BLaER1 treated with 17β-estradiol and CSF1 and Interleukin-3, amounts not matched to agents 10 nM and 100 nM (cell line): ENCODE data around the gene OR7D4.
"Not testable (repeated sequence)": the region's sequence is repeated elsewhere in the genome, so short reads cannot be mapped to it uniquely, and the experiment has no call there.

Experiments used
- H3K27ac ChIP-seq, 11 experiments: shearing (Covaris generic); formaldehyde crosslinking; 2 replicates each; pipeline ENCODE4 v1.8.1; 2022
- H3K27me3 ChIP-seq, 11 experiments: shearing (Covaris generic); formaldehyde crosslinking; 2 replicates each; pipeline ENCODE4 v1.8.1; 2022
- H3K36me3 ChIP-seq, 11 experiments: shearing (Covaris generic); formaldehyde crosslinking; 2 replicates each; pipeline ENCODE4 v1.8.1; 2022
- H3K4me1 ChIP-seq, 10 experiments: shearing (Covaris generic); formaldehyde crosslinking; 2 replicates each; pipeline ENCODE4 v1.8.1; 2022
- H3K4me2 ChIP-seq, 11 experiments: shearing (Covaris generic); formaldehyde crosslinking; 2 replicates each; pipeline ENCODE4 v1.8.1; 2022
- H3K4me3 ChIP-seq, 10 experiments: shearing (Covaris generic); formaldehyde crosslinking; 2 replicates each; pipeline ENCODE4 v1.8.1; 2022
- H3K9ac ChIP-seq, 11 experiments: shearing (Covaris generic); formaldehyde crosslinking; 2 replicates each; pipeline ENCODE4 v1.8.1; 2022
- H3K9me3 ChIP-seq, 11 experiments: shearing (Covaris generic); formaldehyde crosslinking; replicated peaks in 1 of 11; 2 replicates each; pipeline ENCODE4 v1.8.1; 2022
- H4K20me1 ChIP-seq, 11 experiments: shearing (Covaris generic); formaldehyde crosslinking; 2 replicates each; pipeline ENCODE4 v1.8.1; 2022
- Cebpa-rat ChIP-seq, 11 experiments: shearing (Covaris generic); IDR thresholded peaks; 2 replicates each; pipeline ENCODE4 v1.8.1; 2022

OR7D4 gene

GRCh38 chr19:9219489-9219888 lies at the start of gene OR7D4:
OR7D4 (minus strand) TSS chr19:9219589; CDS start chr19:9214837, 4,752 bp downstream.
- Histone ChIP-seq H3K4me2 (no peak within 1 kb of the TSS), H3K4me3 (no peak within 1 kb of the TSS), H3K9me3 (peaks cover 6 to 29% (median 15%) of the 10 kb centered on the region in 11 experiments; a peak in 18 of 22 replicates), H3K27ac (no peak within 1 kb of the TSS), H3K4me1 (no peaks in the 10 kb centered on the region), H3K27me3 (no peaks in the 10 kb centered on the region), H3K9ac (no peak within 1 kb of the TSS), H4K20me1 (no peaks in the 10 kb centered on the region), H3K36me3 (no peaks in the 10 kb centered on the region)
- TF ChIP-seq Cebpa-rat (IDR thresholded peaks at IDR 0.05), result no peak

GRCh38 chr19:9251236-9251635 lies 31.8 kb upstream of the OR7D4 start:
- no peaks in the 10 kb centered on the region for H3K27me3 ChIP-seq
- no peaks in the 10 kb centered on the region for H3K36me3 ChIP-seq
- no peak overlapping the region for H3K4me2 ChIP-seq
- no peak overlapping the region for H3K9ac ChIP-seq
- TF ChIP-seq Cebpa-rat (IDR thresholded peaks at IDR 0.05), result no peak
- no peak overlapping the region for H3K27ac ChIP-seq
- peaks cover 0 to 18% (median 4%) of the 10 kb centered on the region in 11 experiments; a peak in 6 of 22 replicates for H3K9me3 ChIP-seq
- no peaks in the 10 kb centered on the region for H4K20me1 ChIP-seq
- no peaks in the 10 kb centered on the region for H3K4me1 ChIP-seq
- no peak overlapping the region for H3K4me3 ChIP-seq

- Histone ChIP-seq H3K36me3 (no peaks in the 10 kb centered on the region), H3K27ac (no peak within 1 kb of the TSS), H3K9ac (no peak within 1 kb of the TSS), H3K4me1 (no peaks in the 10 kb centered on the region), H3K27me3 (no peaks in the 10 kb centered on the region), H3K4me3 (no peak within 1 kb of the TSS), H3K4me2 (no peak within 1 kb of the TSS), H3K9me3 (peaks cover 0 to 14% (median 4%) of the 10 kb centered on the region in 11 experiments; a peak in 6 of 22 replicates), H4K20me1 (no peaks in the 10 kb centered on the region)
- TF ChIP-seq Cebpa-rat (IDR thresholded peaks at IDR 0.05), result no peak
These were observed 31.2 kb upstream of the OR7D4 start, which contains the start of gene OR7E24 for GRCh38 chr19:9250630-9251029. OR7E24 (plus strand) TSS chr19:9250930; CDS start chr19:9251044, 114 bp downstream.

GRCh38 chr19:9205501-9206113 lies 13.8 kb downstream of the OR7D4 start:
- TF ChIP-seq Cebpa-rat (IDR thresholded peaks at IDR 0.05), result no peak
- Histone ChIP-seq H3K36me3 (no peaks in the 10 kb centered on the region), H3K27me3 (no peaks in the 10 kb centered on the region), H3K4me3 (peak overlapping the region in 9 of 10 experiments; percentile 24 to 52 (median 37); a peak in 9 of 20 replicates), H3K4me2 (peak overlapping the region; percentile 53 to 82 (median 67)), H3K9me3 (no peaks in the 10 kb centered on the region), H4K20me1 (no peaks in the 10 kb centered on the region), H3K9ac (peak overlapping the region in 10 of 11 experiments; percentile 11 to 62 (median 47); a peak in 10 of 22 replicates), H3K4me1 (peaks cover 0 to 5% (median 0%) of the 10 kb centered on the region in 10 experiments; a peak in 4 of 20 replicates), H3K27ac (no peak overlapping the region)

GRCh38 chr19:9198044-9198443 lies 21.3 kb downstream of the OR7D4 start:
- Histone ChIP-seq H3K4me2 (peak overlapping the region in 2 of 11 experiments; percentile 9 to 28; a peak in 3 of 22 replicates), H3K4me1 (peaks cover 0 to 15% (median 0%) of the 10 kb centered on the region in 10 experiments; a peak in 5 of 20 replicates)
- H3K9me3 ChIP-seq, H3K9ac ChIP-seq, H3K27ac ChIP-seq, H3K27me3 ChIP-seq, H3K4me3 ChIP-seq, H4K20me1 ChIP-seq, H3K36me3 ChIP-seq: not testable (repeated sequence)

- no peak overlapping the region for H3K4me2 ChIP-seq
- no peaks in the 10 kb centered on the region for H3K27me3 ChIP-seq
- no peak overlapping the region for H3K27ac ChIP-seq
- H3K4me1 ChIP-seq, result no peaks in the 10 kb centered on the region
- no peak overlapping the region for H3K9ac ChIP-seq
- H3K9me3 ChIP-seq, result peaks cover 11 to 30% (median 17%) of the 10 kb centered on the region in 11 experiments; a peak in 21 of 22 replicates
- no peaks in the 10 kb centered on the region; a peak in 1 of 22 replicates for H3K36me3 ChIP-seq
- TF ChIP-seq Cebpa-rat (IDR thresholded peaks at IDR 0.05), result no peak
- no peaks in the 10 kb centered on the region for H4K20me1 ChIP-seq
- H3K4me3 ChIP-seq, result no peak overlapping the region
These were observed 29.9 kb downstream of the OR7D4 start for GRCh38 chr19:9189535-9189934.

- Histone ChIP-seq H3K9ac (no peak overlapping the region), H3K9me3 (peaks cover 11 to 30% (median 17%) of the 10 kb centered on the region in 11 experiments; a peak in 21 of 22 replicates), H3K27ac (no peak overlapping the region), H4K20me1 (no peaks in the 10 kb centered on the region), H3K4me1 (no peaks in the 10 kb centered on the region), H3K4me3 (no peak overlapping the region), H3K27me3 (no peaks in the 10 kb centered on the region), H3K36me3 (no peaks in the 10 kb centered on the region; a peak in 1 of 22 replicates), H3K4me2 (no peak overlapping the region)
- TF ChIP-seq Cebpa-rat (IDR thresholded peaks at IDR 0.05), result no peak
These were observed 32.2 kb downstream of the OR7D4 start for GRCh38 chr19:9187191-9187590.

GRCh38 chr19:9183000-9183399 lies 36.4 kb downstream of the OR7D4 start:
- Histone ChIP-seq H3K9ac (no peak overlapping the region), H3K4me1 (no peaks in the 10 kb centered on the region), H3K27ac (no peak overlapping the region), H4K20me1 (no peaks in the 10 kb centered on the region), H3K4me2 (no peak overlapping the region), H3K4me3 (no peak overlapping the region), H3K36me3 (no peaks in the 10 kb centered on the region), H3K27me3 (no peaks in the 10 kb centered on the region), H3K9me3 (peaks cover 0 to 11% (median 0%) of the 10 kb centered on the region in 11 experiments; a peak in 6 of 22 replicates)
- no peak for TF ChIP-seq Cebpa-rat (IDR thresholded peaks at IDR 0.05)

- H4K20me1 ChIP-seq, result no peaks in the 10 kb centered on the region
- H3K9ac ChIP-seq, result no peak within 1 kb of the TSS
- no peaks in the 10 kb centered on the region for H3K36me3 ChIP-seq
- no peaks in the 10 kb centered on the region for H3K27me3 ChIP-seq
- H3K4me2 ChIP-seq, result no peak within 1 kb of the TSS
- H3K9me3 ChIP-seq, result no peaks in the 10 kb centered on the region
- H3K4me3 ChIP-seq, result no peak within 1 kb of the TSS
- H3K27ac ChIP-seq, result no peak within 1 kb of the TSS
- no peak for TF ChIP-seq Cebpa-rat (IDR thresholded peaks at IDR 0.05)
- H3K4me1 ChIP-seq, result no peaks in the 10 kb centered on the region
These were observed 40.5 kb downstream of the OR7D4 start, which contains the start of gene OR7D2 for GRCh38 chr19:9178901-9179300. OR7D2 (plus strand) TSS chr19:9178979; CDS start chr19:9185782, 6,803 bp downstream.

GRCh38 chr19:9175326-9175725 lies 44.1 kb downstream of the OR7D4 start:
- Histone ChIP-seq H3K9ac (no peak overlapping the region), H3K4me1 (peaks cover 0 to 12% (median 0%) of the 10 kb centered on the region in 10 experiments; a peak in 3 of 20 replicates), H3K27me3 (no peaks in the 10 kb centered on the region), H3K36me3 (no peaks in the 10 kb centered on the region), H3K9me3 (no peaks in the 10 kb centered on the region), H3K27ac (no peak overlapping the region), H4K20me1 (no peaks in the 10 kb centered on the region), H3K4me3 (no peak overlapping the region), H3K4me2 (no peak overlapping the region)
- TF ChIP-seq Cebpa-rat (IDR thresholded peaks at IDR 0.05), result no peak
